Cerebellar cortex (tissue), 1 donor: Measurements from ENCODE around the gene SRRT.
"Not testable (repeated sequence)": the region's sequence is repeated elsewhere in the genome, so short reads cannot be mapped to it uniquely, and the experiment has no call there.

Experiments
- DNase-seq: peaks from one replicate; pipeline ENCODE4 v3.0.0-alpha.2; 2015; ENCODE audit warnings: low spot score

SRRT gene

GRCh38 chr7:100933734-100934133, 58.8 kb downstream of the SRRT start:
- DNase-seq, result no peak

DNA sequence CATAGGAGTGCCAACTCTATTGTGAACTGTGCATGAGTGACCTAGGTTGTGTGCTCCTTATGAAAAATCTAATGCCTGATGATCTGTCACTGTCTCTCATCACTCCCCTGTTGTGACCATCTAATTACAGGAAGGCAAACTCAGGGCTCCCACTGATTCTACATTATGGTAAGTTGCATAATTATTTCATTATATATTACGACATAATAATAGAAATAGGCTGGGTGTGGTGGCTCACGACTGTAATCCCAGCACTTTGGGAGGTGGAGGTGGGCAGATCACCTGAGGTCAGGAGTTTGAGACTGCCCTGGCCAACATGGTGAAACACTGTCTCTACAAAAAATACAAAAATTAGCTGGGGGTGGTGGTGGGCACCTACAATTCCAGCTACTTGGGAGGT, 60.5 kb downstream of the SRRT start:
- DNase-seq, result not testable (repeated sequence)

DNA sequence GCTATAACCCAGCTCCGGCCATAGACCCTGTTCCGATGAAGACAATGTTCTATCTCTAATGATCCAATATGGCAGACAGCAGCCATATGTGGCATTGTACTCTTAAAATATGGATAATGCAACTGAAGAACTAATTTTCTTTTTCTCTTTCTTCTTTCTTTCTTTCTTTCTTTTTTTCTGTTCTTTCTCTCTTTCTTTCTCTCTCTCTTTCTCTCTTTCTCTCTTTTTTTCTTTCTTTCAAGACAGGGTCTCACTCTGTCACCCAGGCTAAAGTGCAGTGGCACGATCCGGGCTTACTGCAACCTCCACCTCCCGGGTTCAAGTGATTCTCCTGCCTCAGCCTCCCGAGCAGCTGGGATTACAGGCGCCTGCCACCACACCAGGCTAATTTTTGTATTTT, 61.3 kb downstream of the SRRT start:
- not testable (repeated sequence) for DNase-seq
